ENCODE results near the gene PROK1. TPM values are rescaled to one million over a fixed set of nuclear protein-coding genes. Genes with fewer than 3 reads are reported as not detected.

The PROK1 gene
- total and polyA plus RNA-seq, 2 of the 13 experiments (the other 11 are each of a cell fraction or from before 2014, with no cell fraction given): 0.07 TPM; not detected in 1

GRCh38 chr1:110494036-110494435, 43.1 kb downstream of the PROK1 start (continued):
- TF ChIP-seq ZNF589 (CRISPR knock-in tag; conservative IDR thresholded peaks at IDR 0.05) (no peak), REL (CRISPR knock-in tag; conservative IDR thresholded peaks at IDR 0.05) (no peak), ZNF546 (CRISPR knock-in tag; conservative IDR thresholded peaks at IDR 0.05) (no peak), ZSCAN9 (CRISPR knock-in tag; IDR thresholded peaks at IDR 0.05; ENCODE audit: borderline replicate concordance) (no peak), ZNF431 (CRISPR knock-in tag; IDR thresholded peaks at IDR 0.05; ENCODE audit: borderline replicate concordance, low read depth) (no peak), HMGXB4 (CRISPR knock-in tag; IDR thresholded peaks at IDR 0.05; ENCODE audit: borderline replicate concordance in 1 of 2, low read depth in 1 of 2) (no peak), ZBTB44 (CRISPR knock-in tag; IDR thresholded peaks at IDR 0.05) (no peak), FOXP4 (CRISPR knock-in tag; IDR thresholded peaks at IDR 0.05) (no peak)
